Smooth muscle cell of the pulmonary artery (primary cell): Measurements from ENCODE around the gene MVK. TPM values are rescaled to one million over a fixed set of nuclear protein-coding genes. Genes with fewer than 3 reads are reported as not detected.

Experiments used
- total RNA-seq: library from RNA; depleted of rRNA; stranded (reverse); fragments of >200 nt; gene quantifications from 2 replicates; pipeline ENCODE4 v1.2.3, GENCODE V29; 2014

Gene MVK
- total RNA-seq: 8.9 and 12.4 TPM in 2 replicates

DNA sequence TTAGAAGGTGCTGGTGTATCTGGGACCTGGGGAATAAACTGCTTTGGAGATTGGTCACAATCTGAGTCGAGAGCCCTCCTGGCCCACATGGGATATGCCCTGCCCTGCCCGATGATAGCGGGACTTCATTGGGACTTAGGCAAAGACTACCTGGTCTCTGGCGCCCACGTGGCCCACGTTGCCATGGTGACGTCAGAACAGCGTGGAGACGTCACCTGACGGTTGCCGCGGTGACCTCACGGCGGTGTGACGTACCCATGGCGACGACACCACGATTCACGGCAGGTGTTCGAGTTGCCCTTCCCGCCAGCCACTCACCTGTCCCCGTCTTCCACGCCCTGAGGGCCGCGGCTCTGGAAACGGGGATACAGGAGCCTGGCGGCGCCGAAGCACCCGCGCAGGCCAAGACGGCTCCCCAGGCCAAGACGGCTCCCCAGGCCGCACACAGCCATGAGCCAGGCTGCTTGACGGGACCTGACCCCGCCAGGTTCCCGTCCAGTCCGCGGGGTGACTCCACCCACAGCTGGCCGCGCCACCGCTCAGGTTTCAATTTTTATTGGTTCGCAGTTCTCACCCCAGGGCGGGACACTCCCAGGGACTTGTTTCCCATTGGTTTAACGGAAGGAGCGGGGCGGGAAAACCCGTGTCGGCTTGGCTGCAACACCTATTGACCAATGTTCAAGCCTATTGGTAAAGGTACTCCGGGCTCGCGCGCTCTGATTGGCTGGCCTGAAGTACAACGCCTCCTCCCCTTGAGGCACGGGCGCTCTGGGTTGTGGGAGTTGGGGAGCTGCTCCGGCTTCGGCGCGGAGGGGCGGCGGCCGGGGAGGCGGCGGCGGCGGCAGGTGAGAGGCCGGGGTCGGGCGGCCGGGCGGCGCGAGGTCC, at the start of gene MVK, which contains the start of gene MMAB:
MVK (plus strand) TSS at position 766 of the 885 bp plus-strand sequence. CDS start 1,029 bp downstream, outside the sequence.
MMAB (minus strand) TSS at position 476 of the 885 bp plus-strand sequence; CDS start at position 452, 24 bp downstream.

Other genes starting within 250 kb of the MVK start
- not detected in 2 replicates for gene MYO1H, start 225.9 kb upstream of the MVK start, total RNA-seq
- 52.2 and 80.9 TPM in 2 replicates for gene KCTD10, start 96.5 kb upstream of the MVK start, total RNA-seq
- gene UBE3B, start 96.2 kb upstream of the MVK start, total RNA-seq: 62.2 and 65.1 TPM in 2 replicates
- gene MMAB, start 290 bp upstream of the MVK start, total RNA-seq: 20.3 and 21.2 TPM in 2 replicates
- gene FAM222A, start 140.0 kb downstream of the MVK start, total RNA-seq: under 0.01 and 0.23 TPM in 2 replicates